Measurements from ENCODE around the gene DDAH1.

DDAH1 gene

DNA sequence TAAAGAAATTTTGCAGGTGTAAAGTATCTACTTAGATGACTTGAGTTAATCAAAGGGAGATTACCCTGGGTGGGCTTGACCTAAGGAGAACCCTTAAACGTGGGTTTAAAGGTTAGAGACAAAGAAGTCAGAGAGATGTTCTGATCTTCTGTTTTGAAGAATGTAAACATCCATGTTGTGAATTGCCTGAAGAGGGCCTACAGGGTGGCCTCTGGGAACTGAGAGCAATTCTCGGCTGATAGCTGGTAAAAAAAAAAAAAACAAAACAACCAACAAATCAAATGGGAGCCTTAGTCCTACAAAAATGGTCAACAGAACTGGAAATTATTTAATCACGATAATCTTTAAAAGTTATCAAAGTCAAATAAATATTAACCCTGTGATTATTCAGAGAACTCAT, 99.1 kb downstream of the DDAH1 start:
- CTCF ChIA-PET = interaction anchor here (0.9 kb wide), 1 partner anchor 32 kb away, joined by 5 read pairs; no protein-coding TSS in a partner anchor
- POLR2A ChIA-PET (ENCODE audit: low non-redundant PET) = no interaction called here
- no peak for DNase-seq (ENCODE audit: low spot score)
- H3K27ac ChIP-seq = no peak overlapping the region
- TF ChIP-seq, protein P1, sequence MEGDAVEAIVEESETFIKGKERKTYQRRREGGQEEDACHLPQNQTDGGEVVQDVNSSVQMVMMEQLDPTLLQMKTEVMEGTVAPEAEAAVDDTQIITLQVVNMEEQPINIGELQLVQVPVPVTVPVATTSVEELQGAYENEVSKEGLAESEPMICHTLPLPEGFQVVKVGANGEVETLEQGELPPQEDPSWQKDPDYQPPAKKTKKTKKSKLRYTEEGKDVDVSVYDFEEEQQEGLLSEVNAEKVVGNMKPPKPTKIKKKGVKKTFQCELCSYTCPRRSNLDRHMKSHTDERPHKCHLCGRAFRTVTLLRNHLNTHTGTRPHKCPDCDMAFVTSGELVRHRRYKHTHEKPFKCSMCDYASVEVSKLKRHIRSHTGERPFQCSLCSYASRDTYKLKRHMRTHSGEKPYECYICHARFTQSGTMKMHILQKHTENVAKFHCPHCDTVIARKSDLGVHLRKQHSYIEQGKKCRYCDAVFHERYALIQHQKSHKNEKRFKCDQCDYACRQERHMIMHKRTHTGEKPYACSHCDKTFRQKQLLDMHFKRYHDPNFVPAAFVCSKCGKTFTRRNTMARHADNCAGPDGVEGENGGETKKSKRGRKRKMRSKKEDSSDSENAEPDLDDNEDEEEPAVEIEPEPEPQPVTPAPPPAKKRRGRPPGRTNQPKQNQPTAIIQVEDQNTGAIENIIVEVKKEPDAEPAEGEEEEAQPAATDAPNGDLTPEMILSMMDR (conservative IDR thresholded peaks at IDR 0.05; ENCODE audit: low read depth) = no peak

DNA sequence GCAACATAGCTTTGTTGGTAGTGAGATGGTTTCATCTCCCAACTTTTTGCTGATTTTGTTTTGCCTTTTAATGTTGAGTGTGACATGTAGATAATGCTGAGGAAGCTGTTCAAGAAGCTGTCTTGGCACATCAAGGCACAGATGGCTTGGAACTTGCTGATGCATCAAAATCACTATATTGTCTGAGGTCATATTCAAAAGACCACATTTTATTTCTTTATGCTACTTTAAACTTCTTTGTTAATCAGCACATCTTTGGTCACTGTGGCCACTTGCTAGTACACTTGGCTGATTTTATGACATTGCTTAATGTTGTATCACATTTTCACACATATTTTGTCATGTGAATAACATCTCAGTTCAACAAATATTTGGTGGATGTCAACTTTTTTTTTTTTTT, 101.4 kb downstream of the DDAH1 start:
- no peak overlapping the region for H3K27ac ChIP-seq
- CTCF ChIA-PET = interaction anchor here (0.5 to 1.2 kb wide), 2 partner anchors 19 to 199 kb away, joined by 3 to 5 read pairs; no protein-coding TSS in a partner anchor
- POLR2A ChIA-PET (ENCODE audit: low non-redundant PET) = no interaction called here
- DNase-seq (ENCODE audit: low spot score) = no peak
- TF ChIP-seq, protein P1 (conservative IDR thresholded peaks at IDR 0.05; ENCODE audit: low read depth) = no peak

DNA sequence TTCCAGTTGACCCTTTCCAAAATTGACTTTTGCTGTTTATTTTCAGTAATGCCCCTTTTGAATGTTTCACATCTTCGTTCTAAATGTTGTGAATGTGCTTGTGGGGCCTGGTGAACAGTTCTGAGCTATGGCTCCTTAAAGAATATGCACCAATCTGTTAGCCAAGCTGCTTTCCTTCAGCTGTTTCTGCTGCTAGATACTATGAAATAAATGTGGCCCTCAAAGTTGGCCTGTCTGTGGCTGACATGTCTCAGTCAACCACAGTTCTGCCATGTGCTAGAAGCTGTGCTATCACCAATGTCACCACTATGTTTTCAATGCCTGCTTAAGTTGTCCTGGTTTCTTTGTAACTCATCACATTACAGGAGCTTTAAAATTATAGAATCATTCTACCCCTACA, 101.9 kb downstream of the DDAH1 start:
- TF ChIP-seq, protein P1 (conservative IDR thresholded peaks at IDR 0.05; ENCODE audit: low read depth) = no peak
- CTCF ChIA-PET = interaction anchor here (0.5 to 1.2 kb wide), 2 partner anchors 19 to 40 kb away, joined by 3 to 6 read pairs; no protein-coding TSS in a partner anchor
- no peak for DNase-seq (ENCODE audit: low spot score)
- POLR2A ChIA-PET (ENCODE audit: low non-redundant PET) = no interaction called here
- no peak overlapping the region for H3K27ac ChIP-seq

DNA sequence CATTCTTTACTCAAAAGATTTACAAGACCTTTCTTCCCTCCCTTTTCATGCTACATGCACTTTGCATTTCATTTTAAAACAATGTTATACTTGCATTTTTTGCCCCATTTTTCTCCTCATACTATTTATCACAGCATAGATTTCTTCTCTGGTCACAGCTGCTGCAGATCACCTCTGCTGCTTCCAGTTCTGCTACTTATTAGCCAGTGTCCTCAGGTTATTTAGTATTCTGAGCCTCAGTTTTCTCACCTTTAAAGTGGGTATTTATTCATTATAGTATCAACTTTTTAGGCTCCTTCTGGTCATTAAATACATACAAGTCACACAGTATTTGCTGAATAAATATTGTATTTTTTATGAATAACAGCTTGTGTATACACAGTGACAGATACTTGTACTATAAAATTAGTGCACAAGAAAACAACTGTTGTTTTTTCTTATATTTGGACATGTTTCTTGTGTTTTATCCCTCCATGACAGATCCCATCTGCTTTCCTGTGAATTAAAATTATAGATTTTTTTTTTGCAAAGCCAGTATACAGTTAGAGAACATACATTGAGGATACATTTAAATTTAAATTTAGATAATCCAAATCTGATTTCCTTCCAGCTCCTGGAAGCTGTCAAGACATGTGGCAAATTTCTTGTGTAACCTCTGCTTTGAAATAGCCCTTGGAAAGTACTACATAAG, 103.2 kb downstream of the DDAH1 start:
- DNase-seq (ENCODE audit: low spot score) = no peak
- TF ChIP-seq, protein P1 (conservative IDR thresholded peaks at IDR 0.05; ENCODE audit: low read depth) = no peak
- POLR2A ChIA-PET (ENCODE audit: low non-redundant PET) = no interaction called here
- H3K27ac ChIP-seq = no peak overlapping the region
- CTCF ChIA-PET = interaction anchor here (0.7 kb wide), 1 partner anchor 27 kb away, joined by 4 read pairs; no protein-coding TSS in a partner anchor

DNA sequence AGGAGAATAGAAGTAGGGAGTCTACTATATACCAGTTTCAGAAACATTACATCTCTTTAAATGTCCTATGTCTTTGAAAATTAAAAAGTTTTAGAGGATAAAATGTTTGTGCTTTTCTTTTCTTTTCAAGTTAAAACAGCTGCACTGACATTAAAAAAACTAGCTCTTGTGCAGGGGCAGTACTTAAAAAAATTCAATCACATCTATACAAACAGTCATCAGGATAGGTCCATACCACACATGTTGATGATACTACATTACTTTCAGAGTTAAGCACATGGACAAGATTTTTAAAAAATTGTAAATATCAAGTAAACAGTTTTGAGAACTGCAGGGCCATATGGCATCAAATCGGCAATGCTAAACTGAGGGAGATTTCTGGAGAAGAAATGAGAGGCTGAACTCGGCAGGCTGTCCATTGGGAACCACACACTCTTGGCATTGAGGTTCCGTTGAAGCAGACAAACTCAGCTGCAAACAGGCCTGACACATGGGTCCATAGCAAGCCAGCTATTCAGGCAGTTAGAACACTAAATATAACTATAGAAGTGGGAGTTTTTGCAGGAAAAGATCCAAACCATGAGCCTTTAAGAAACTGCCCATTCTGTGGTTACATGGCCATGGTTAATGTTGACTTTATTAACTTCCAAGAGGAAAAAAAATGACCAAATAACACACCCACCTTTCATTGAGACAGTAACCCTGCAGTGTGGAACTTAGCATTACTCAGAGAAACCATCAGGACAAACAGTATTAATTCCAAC, 104.0 kb downstream of the DDAH1 start:
- no peak overlapping the region for H3K27ac ChIP-seq
- ChIA-PET POLR2A (ENCODE audit: low non-redundant PET) (no interaction called here), CTCF (no interaction called here)
- TF ChIP-seq, protein P1 (conservative IDR thresholded peaks at IDR 0.05; ENCODE audit: low read depth) = no peak
- DNase-seq (ENCODE audit: low spot score) = no peak

DNA sequence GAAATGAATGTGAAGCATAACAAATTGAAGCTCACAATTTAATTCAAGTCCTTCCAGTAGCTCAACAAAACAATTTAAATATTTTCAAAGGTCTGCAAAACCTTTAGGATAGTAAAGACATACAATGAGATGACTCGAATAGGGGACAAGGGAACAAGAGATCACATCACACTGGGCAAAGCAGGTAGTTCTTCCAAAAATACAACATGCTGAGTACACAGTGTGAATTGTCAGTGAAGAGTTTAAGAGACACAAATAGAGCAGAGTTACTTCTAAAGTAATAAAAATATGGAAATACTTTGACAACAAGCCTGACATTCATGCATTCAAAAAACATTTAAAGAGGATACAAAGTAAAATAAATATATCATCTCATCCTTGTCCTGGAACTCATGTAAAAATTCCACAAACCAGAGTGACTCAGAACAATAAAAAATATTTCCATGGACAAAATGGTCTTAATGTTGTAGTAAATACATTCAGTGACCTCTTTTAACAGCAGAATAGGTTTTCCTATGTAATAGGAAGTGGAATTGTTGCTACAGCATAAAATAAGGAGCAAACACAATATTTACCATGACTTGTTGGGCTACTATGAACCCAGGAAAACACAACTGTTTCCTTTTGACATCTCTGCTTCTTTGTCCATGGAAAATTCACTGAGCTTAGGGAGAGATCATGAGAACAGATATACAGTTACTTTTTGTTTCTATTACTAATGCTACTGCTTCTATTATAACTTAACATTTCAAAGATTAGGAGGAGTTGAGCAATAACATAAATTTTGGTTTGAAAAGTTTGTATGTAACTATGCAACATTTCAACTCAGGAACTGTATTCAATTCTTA, 104.9 kb downstream of the DDAH1 start:
- TF ChIP-seq, protein P1 (conservative IDR thresholded peaks at IDR 0.05; ENCODE audit: low read depth) = no peak
- CTCF ChIA-PET = interaction anchor here (0.7 kb wide), 1 partner anchor 115 kb away, joined by 3 read pairs; no protein-coding TSS in a partner anchor
- POLR2A ChIA-PET (ENCODE audit: low non-redundant PET) = no interaction called here
- no peak for DNase-seq (ENCODE audit: low spot score)
- H3K27ac ChIP-seq = no peak overlapping the region

Measured in RWPE1 (cell line).